ENCODE results near the gene TARDBP.

TARDBP gene

DNA sequence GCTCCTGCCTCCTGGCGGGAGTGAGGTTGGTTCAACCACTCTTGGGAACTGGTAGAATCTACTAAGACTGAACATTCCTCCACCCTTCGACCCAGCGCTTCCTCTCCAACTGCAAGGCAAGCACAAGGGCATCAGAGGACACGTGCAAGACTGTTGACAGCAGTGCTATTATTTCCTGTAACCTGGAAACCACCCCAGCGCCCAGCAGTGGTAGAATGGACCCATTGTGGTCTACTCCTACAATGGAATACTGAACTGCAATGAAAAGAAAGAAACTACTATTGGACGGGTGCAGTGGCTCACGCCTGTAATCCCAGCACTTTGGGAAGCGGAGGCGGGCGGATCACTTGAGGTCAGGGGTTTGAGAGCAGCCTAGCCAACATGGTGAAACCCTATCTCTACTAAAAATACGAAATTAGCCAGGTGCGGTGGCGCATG lies 33.0 kb upstream of the TARDBP start:
- no peak for DNase-seq
- Histone ChIP-seq H3K27ac (no peak overlapping the region), H3K9me3 (ENCODE audit: severe bottlenecking) (peaks cover 7% of the 10 kb centered on the region), H3K27me3 (ENCODE audit: insufficient read depth, low read depth, severe bottlenecking) (no peaks in the 10 kb centered on the region), H3K4me3 (ENCODE audit: low read depth, low read length) (no peak overlapping the region), H3K36me3 (no peaks in the 10 kb centered on the region)
- TF ChIP-seq, protein P1, sequence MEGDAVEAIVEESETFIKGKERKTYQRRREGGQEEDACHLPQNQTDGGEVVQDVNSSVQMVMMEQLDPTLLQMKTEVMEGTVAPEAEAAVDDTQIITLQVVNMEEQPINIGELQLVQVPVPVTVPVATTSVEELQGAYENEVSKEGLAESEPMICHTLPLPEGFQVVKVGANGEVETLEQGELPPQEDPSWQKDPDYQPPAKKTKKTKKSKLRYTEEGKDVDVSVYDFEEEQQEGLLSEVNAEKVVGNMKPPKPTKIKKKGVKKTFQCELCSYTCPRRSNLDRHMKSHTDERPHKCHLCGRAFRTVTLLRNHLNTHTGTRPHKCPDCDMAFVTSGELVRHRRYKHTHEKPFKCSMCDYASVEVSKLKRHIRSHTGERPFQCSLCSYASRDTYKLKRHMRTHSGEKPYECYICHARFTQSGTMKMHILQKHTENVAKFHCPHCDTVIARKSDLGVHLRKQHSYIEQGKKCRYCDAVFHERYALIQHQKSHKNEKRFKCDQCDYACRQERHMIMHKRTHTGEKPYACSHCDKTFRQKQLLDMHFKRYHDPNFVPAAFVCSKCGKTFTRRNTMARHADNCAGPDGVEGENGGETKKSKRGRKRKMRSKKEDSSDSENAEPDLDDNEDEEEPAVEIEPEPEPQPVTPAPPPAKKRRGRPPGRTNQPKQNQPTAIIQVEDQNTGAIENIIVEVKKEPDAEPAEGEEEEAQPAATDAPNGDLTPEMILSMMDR (IDR thresholded peaks at IDR 0.05; ENCODE audit: low read depth, low read length) = no peak

DNA sequence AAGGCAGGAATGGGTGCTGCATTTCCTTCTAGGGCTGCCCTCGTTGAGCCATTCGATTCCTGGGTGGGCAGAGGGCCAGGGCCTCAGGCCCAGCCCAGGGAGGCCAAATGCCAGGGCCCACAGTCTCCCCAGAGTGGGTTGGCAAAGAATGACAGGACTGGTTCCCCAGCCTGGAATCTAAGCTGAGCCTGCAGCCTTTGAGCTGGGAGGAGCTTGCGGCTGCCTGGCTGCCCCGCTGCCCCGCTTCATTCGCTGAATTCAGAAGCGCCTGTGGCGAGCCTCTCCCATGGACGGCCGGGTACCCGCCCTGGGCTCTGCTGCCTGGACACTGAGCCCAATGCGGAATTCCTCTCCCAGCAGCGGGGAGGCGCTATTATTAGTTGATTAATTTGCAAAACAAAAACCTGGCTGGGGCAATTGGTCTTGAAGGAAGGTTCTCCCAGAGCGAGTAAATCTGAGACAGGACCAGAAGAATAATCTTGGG lies 32.3 kb upstream of the TARDBP start:
- Histone ChIP-seq H3K27me3 (ENCODE audit: insufficient read depth, low read depth, severe bottlenecking) (no peaks in the 10 kb centered on the region), H3K27ac (no peak overlapping the region), H3K36me3 (no peaks in the 10 kb centered on the region), H3K4me3 (ENCODE audit: low read depth, low read length) (no peak overlapping the region), H3K9me3 (ENCODE audit: severe bottlenecking) (peaks cover 7% of the 10 kb centered on the region)
- TF ChIP-seq, protein P1 (IDR thresholded peaks at IDR 0.05; ENCODE audit: low read depth, low read length) = no peak
- DNase-seq = no peak

DNA sequence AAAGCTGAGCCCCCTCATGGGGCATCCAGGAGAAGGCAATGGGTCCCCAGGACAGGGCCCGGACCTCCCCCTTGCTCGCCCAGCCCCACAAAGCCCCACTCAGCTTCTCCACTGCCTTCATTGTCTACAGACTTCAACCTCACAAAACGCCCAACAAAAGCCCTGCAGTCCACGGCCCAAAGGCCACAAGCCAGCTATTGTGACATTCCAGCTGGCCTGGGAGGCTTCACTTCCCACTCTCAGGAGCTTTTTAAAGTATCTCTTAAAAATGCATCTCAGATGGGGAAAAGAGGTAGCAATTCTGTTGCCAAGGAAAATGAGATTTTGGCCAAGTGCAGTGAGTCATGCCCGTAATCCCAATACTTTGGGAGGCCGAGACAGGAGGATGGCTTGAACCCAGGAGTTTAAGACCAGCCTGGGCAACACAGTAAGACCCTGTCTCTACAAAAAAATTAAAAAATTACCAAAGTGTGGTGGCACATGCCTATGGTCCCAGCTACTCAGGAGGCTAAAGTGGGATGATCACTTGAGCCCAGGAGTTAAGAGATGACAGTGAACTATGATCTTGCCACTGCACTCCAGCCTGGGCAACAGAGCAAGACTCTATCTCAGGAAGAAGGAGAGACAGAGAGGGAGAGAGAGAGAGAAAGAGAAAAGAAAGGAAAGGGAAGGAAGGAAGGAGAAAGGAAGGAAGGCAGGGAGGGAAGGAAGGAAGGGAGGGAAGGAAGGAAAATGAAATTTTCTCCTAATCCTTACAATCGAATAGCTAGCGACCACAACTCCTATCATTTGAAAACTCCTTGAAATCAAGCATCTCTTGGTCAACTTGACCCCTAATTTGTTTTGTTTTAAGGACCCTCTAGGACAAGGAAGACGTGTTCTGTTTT lies 31.4 kb upstream of the TARDBP start:
- TF ChIP-seq, protein P1 (IDR thresholded peaks at IDR 0.05; ENCODE audit: low read depth, low read length) = no peak
- no peak overlapping the region for H3K4me3 ChIP-seq (ENCODE audit: low read depth, low read length)
- no peak overlapping the region for H3K27ac ChIP-seq
- no peaks in the 10 kb centered on the region for H3K36me3 ChIP-seq
- peaks cover 7% of the 10 kb centered on the region for H3K9me3 ChIP-seq (ENCODE audit: severe bottlenecking)
- DNase-seq = no peak
- no peaks in the 10 kb centered on the region for H3K27me3 ChIP-seq (ENCODE audit: insufficient read depth, low read depth, severe bottlenecking)

DNA sequence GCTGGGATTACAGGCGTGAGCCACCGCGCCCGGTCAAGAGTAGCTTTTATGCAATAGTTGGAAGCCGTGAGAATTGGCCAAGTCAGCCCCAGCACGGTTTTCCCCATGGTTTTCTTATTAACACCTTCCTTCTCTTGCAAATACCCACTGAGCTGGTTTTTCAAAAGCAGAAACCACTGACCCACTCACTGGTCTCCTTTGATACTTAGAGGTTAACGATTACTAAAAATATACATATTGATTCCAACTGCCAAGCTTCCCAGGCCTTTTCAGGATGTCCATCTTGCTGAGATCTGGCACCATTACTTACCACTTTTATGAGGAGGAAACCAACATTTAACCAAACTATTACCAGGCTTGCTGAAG lies 25.9 kb upstream of the TARDBP start:
- DNase-seq = no peak
- no peak overlapping the region for H3K27ac ChIP-seq
- no peak overlapping the region for H3K4me3 ChIP-seq (ENCODE audit: low read depth, low read length)
- TF ChIP-seq, protein P1 (IDR thresholded peaks at IDR 0.05; ENCODE audit: low read depth, low read length) = no peak
- H3K36me3 ChIP-seq = no peaks in the 10 kb centered on the region
- H3K9me3 ChIP-seq (ENCODE audit: severe bottlenecking) = peaks cover 7% of the 10 kb centered on the region
- H3K27me3 ChIP-seq (ENCODE audit: insufficient read depth, low read depth, severe bottlenecking) = no peaks in the 10 kb centered on the region

DNA sequence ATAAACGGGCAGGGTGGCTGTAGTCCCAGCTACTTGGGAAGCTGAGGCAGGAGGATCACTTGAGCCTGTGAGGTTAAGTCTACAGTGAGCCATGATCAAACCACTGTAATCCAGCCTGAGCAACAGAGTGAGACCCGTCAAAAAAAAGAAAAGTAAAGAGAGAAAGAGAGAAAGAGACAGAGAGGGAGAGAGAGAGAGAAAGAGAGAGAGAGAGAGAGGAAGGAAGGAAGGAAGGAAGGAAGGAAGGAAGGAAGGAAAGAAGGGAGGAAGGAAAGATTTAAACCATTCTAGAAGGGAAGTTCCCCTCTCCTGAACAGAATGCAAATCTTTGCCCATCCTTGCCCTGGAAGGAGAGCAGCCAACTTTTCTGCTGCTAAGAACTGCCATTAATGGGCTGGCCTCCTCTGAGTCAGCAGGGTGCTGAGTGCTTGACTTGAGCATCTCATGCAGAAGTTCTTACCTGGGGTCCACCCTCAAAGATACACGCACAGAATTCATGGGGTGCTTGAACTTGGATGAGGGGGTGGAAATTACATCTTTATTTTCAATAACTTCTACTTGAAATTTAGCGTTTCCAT lies 24.5 kb upstream of the TARDBP start:
- Histone ChIP-seq H3K27me3 (ENCODE audit: insufficient read depth, low read depth, severe bottlenecking) (no peaks in the 10 kb centered on the region), H3K9me3 (ENCODE audit: severe bottlenecking) (peaks cover 7% of the 10 kb centered on the region), H3K27ac (no peak overlapping the region), H3K36me3 (no peaks in the 10 kb centered on the region), H3K4me3 (ENCODE audit: low read depth, low read length) (no peak overlapping the region)
- no peak for DNase-seq
- TF ChIP-seq, protein P1 (IDR thresholded peaks at IDR 0.05; ENCODE audit: low read depth, low read length) = no peak
